Measurements from ENCODE around the gene MIEF2. TPM values are rescaled to one million over a fixed set of nuclear protein-coding genes. Genes with fewer than 3 reads are reported as not detected.

The MIEF2 gene
- total and polyA plus RNA-seq, 12 donors, result 4.1 to 46.6 (median 22.9) TPM

DNA sequence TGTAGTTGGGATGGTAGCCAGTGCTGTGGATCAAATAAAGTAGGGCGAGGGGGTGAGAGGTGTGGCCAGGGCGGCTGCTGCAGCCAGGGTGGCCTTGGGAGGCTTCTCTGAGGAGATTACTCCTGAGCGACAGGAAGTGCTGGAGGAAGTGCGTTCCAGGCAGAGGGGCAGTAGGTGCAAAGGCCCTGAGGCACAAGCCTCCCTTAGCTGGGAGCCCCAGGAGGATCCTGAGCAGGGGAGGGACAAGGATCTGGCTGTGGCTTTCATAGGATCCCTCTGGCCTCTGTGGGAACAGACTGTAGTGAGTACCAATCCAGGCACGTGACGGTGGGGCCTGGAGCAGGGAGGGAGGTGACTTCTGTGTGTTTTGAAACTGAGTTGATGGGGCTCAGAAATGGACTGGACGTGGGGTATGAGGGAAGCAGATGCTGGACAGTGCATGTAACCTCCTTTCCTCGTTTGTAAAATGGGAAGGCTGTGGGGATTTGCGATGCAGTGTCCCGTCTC is 32.2 kb upstream of the MIEF2 start:
- Histone ChIP-seq H3K27me3 (no peaks in the 10 kb centered on the region), H3K27ac (no peak overlapping the region), H3K36me3 (replicated peaks in 1 of 2) (no peaks in the 10 kb centered on the region), H3K9me3 (replicated peaks in 1 of 3) (no peaks in the 10 kb centered on the region), H3K4me1 (replicated peaks in 1 of 2) (peaks cover 12 to 13% of the 10 kb centered on the region in 2 donors), H3K4me3 (no peak overlapping the region)
- WGBS, 4 donors, result 69 to 88% (median 86%) methylated on average over 10 of the region's 10 CpGs
- DNase-seq, result peak in 2 of 7 donors; percentile 25 to 67
- intact Hi-C loops (cut with DNase I), result no loop called here
- TF ChIP-seq POLR2A (IDR thresholded peaks at IDR 0.05), result no peak
- TF ChIP-seq, protein P1, sequence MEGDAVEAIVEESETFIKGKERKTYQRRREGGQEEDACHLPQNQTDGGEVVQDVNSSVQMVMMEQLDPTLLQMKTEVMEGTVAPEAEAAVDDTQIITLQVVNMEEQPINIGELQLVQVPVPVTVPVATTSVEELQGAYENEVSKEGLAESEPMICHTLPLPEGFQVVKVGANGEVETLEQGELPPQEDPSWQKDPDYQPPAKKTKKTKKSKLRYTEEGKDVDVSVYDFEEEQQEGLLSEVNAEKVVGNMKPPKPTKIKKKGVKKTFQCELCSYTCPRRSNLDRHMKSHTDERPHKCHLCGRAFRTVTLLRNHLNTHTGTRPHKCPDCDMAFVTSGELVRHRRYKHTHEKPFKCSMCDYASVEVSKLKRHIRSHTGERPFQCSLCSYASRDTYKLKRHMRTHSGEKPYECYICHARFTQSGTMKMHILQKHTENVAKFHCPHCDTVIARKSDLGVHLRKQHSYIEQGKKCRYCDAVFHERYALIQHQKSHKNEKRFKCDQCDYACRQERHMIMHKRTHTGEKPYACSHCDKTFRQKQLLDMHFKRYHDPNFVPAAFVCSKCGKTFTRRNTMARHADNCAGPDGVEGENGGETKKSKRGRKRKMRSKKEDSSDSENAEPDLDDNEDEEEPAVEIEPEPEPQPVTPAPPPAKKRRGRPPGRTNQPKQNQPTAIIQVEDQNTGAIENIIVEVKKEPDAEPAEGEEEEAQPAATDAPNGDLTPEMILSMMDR (IDR thresholded peaks at IDR 0.05), result no peak

GRCh38 chr17:18229254-18229653 is 31.2 kb upstream of the MIEF2 start:
- Histone ChIP-seq H3K36me3 (replicated peaks in 1 of 2) (peaks cover 0 to 6% of the 10 kb centered on the region in 2 donors), H3K27me3 (no peaks in the 10 kb centered on the region), H3K4me1 (replicated peaks in 1 of 2) (peaks cover 12 to 13% of the 10 kb centered on the region in 2 donors), H3K4me3 (no peak overlapping the region), H3K27ac (no peak overlapping the region), H3K9me3 (replicated peaks in 1 of 3) (no peaks in the 10 kb centered on the region)
- DNase-seq, result no peak
- TF ChIP-seq, protein P1 (IDR thresholded peaks at IDR 0.05), result no peak
- TF ChIP-seq POLR2A (IDR thresholded peaks at IDR 0.05), result no peak
- 46 to 76% (median 66%) methylated on average over 2 to 4 of the region's 4 CpGs for WGBS, 4 donors
- intact Hi-C loops (cut with DNase I), result no loop called here

GRCh38 chr17:18229771-18230170 is 30.7 kb upstream of the MIEF2 start:
- intact Hi-C loops (cut with DNase I), result no loop called here
- Histone ChIP-seq H3K27ac (no peak overlapping the region), H3K36me3 (replicated peaks in 1 of 2) (peaks cover 0 to 11% of the 10 kb centered on the region in 2 donors)

DNA sequence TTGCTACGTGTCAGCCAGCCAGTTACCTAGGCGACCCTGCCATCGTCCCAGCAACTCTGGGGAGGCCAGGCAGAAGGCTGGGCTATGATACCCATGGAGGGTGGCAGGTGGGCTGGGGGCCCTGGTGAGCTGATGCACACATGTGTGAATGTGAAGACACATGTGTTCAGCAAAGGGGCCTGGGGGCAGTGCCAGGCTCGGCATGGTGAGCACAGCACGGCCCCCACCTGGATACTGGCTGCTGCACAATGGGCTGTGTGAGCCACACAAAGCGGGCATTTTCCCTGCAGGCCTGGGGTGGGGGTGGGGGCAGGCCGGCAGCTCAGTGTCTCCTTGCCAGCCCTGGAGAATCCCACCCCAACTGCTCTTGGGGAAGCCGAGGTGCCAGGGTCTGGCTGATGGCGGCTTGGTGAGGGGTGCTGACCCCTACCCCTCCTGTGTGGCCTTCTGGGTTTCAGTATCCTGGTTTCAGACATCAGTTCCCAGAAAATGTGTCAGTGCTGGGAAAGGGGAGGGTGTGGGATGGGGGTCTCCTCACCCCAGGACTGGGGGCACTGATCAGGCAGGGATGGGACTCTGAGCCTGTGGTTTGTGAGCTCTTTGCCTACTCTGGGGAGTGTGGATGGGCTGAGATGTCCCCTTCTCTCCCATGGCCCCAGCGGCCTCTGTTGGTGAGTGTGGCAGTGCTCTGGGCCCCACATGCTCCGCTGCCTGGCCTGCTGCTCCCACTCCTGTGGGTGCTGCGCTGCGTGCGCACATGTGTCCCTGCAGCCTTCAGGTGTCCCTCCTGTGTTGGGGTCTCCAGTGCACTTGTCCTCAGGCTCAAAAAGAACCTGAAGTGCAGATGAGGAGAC is 29.9 kb upstream of the MIEF2 start:
- 73 to 82% (median 76%) methylated on average over 7 to 14 of the region's 14 CpGs for WGBS, 4 donors
- intact Hi-C loops (cut with DNase I), result no loop called here
- peaks cover 14 to 18% of the 10 kb centered on the region in 2 donors for H3K4me1 ChIP-seq (replicated peaks in 1 of 2)
- no peak overlapping the region for H3K4me3 ChIP-seq
- no peak for TF ChIP-seq POLR2A (IDR thresholded peaks at IDR 0.05)
- TF ChIP-seq, protein P1 (IDR thresholded peaks at IDR 0.05), result no peak
- no peaks in the 10 kb centered on the region for H3K27me3 ChIP-seq
- no peaks in the 10 kb centered on the region for H3K9me3 ChIP-seq (replicated peaks in 1 of 3)
- no peak overlapping the region for H3K27ac ChIP-seq
- H3K36me3 ChIP-seq (replicated peaks in 1 of 2), result peaks cover 0 to 14% of the 10 kb centered on the region in 2 donors
- peak in 1 of 7 donors; percentile 20 for DNase-seq

More at GRCh38 chr17:18229771-18230170, 30.7 kb upstream of the MIEF2 start:
- TF ChIP-seq POLR2A (IDR thresholded peaks at IDR 0.05), result no peak
- TF ChIP-seq, protein P1 (IDR thresholded peaks at IDR 0.05), result no peak
- Histone ChIP-seq H3K9me3 (replicated peaks in 1 of 3) (no peaks in the 10 kb centered on the region), H3K27me3 (no peaks in the 10 kb centered on the region), H3K4me1 (replicated peaks in 1 of 2) (peaks cover 11 to 13% of the 10 kb centered on the region in 2 donors), H3K4me3 (no peak overlapping the region)
- DNase-seq, result no peak
- WGBS, 4 donors, result 92 to 100% (median 94%) methylated on average over 2 to 7 of the region's 7 CpGs
